IPS-18c (cell line): ENCODE measurements around the gene FSCN2.
A peak's percentile ranks its signal among the peaks of the same experiment; 100 is the strongest.

Experiments used
- H3K4me3 ChIP-seq: 2 replicates; pipeline ENCODE4 v1.7.0; 2013; ENCODE audit warnings: low read depth, mild to moderate bottlenecking, low read length, moderate library complexity; ENCODE audit not compliant: insufficient read depth
- H3K9me3 ChIP-seq: one replicate; pipeline ENCODE4 v1.6.1; 2013; ENCODE audit warnings: mild to moderate bottlenecking, low read length, moderate library complexity; ENCODE audit not compliant: control insufficient read depth, insufficient read depth

Gene FSCN2, protein sequence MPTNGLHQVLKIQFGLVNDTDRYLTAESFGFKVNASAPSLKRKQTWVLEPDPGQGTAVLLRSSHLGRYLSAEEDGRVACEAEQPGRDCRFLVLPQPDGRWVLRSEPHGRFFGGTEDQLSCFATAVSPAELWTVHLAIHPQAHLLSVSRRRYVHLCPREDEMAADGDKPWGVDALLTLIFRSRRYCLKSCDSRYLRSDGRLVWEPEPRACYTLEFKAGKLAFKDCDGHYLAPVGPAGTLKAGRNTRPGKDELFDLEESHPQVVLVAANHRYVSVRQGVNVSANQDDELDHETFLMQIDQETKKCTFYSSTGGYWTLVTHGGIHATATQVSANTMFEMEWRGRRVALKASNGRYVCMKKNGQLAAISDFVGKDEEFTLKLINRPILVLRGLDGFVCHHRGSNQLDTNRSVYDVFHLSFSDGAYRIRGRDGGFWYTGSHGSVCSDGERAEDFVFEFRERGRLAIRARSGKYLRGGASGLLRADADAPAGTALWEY

DNA sequence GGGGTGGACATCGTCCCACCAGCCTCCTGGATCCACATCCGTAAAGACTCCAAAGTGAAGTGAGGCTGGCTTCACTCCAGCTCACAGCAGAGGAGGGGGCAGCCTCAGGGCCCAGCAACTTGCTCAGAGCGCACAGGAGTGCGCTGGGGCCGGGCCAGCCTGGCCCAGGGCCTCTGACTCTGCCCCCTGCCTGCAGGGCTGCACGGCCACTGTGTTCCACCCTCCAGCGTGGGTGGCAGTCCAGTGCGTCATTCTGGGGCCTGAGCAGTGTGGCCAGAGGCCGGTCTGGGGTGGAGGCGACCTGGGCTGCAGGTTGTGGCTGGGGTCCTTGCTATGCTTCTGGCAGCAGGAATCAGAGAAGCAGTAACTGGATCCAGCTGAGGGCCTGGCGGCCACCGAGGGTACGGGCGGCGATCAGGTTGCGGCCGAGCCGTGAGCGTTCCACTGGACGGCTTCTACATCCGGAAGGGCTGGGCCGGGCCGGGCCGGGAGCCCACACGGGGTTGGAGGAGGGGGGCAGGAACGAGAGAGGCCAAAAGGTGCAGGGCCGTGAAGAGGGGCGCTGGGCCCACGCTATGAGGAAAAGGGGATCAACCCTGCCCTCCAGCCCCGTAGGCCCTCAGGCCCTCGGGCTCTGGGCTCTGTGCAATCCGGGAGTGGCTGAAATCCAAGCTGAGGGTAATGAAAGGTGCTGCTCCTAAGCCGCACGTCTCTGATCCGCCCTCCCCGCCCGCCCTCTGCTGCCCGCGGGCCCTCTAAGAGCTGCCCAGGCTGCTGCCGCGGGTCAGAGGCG is at the start of gene FSCN2:
Gene FSCN2 (plus strand): TSS at position 787 of the 793 bp plus-strand sequence. CDS start 155 bp downstream, outside the sequence.
- Histone ChIP-seq H3K4me3 (no peak within 1 kb of the TSS), H3K9me3 (no peaks in the 10 kb centered on the region)

GRCh38 chr17:81479175-81480071 is 48.8 kb upstream of the FSCN2 start:
- no peaks in the 10 kb centered on the region for H3K9me3 ChIP-seq

DNA sequence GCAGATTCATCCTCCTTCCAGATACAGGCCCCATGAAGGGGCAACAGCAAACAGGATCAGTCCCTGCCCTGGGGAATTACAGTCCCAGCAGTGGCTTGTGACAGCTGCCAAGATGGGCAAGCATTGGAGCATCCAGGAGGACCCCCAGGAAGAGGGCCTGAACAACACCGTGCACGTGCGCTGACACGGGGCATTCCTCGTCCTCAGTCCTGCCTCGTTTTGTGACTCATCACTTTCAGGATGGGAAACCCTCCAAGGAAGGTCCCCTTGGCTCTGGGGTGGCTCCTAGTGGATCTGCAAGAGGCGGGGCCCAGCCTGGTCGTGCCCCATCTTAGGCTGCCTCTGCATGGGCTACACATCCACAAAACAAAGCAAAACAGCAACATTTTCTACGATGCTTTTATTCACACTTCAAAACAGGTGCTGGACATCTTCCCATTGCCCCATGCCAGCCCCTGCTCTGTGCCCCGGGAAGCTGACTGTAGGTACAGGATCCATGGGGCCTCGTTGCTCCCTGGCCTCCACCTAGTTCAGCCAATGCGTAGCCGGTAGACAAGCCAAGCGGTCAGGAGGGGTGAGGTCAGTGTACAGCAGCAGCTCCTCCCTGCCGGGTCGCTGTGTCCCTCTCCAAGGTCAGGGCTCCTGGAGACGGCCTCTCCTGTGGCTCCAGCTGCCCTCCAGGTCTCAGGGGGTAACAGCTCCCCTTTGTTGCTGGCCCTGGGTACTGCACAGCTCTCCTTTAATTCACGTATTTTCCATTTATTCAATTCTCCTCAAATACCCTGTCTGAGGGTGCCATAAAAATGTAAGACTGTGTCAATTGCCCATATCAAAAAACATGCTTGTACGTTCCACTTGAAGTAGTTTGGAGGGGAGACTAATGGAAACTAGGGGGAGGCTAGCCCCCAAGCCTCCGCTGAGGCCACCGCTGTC is 47.8 kb upstream of the FSCN2 start:
- Histone ChIP-seq H3K9me3 (no peaks in the 10 kb centered on the region), H3K4me3 (no peak overlapping the region)

More at GRCh38 chr17:81479175-81480071, 48.8 kb upstream of the FSCN2 start:
- no peak overlapping the region for H3K4me3 ChIP-seq

DNA sequence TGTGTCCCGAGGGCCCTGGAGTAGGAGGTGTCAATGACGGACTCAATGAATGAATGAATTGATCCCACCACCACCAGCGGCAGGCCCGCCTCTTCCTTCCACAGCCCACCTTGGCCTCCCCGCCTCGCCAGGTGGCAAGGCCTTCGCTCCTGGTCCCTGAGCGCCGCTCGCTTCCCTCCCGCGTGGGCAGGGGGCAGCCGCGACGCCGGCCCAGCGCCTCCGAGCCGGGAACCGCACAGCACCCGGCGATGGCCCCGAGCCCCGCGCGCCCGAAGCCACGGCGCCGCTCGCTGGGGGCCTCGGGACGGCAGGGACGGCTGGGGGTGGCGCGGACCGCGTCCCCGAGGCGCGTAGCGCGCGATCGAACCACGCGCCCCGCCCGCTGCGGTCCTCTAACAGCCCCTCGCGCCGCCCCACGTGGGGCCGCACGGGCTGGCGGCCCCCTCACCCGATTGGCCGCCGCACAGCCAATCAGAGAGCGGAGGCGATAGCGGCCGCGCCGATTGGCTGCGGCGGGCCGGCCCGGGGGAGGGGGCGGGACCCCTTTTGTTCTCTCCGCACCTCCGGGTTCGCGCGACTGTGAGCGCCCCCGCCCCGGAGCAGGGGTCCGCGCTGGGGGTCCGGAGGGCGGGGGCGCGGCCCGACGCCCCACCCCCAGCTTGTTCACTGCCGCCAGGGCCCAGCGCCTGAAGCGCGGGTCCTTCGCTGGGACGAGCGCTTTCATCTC is 46.9 kb upstream of the FSCN2 start:
- Histone ChIP-seq H3K4me3 (peak overlapping the region; percentile 31), H3K9me3 (no peaks in the 10 kb centered on the region)

DNA sequence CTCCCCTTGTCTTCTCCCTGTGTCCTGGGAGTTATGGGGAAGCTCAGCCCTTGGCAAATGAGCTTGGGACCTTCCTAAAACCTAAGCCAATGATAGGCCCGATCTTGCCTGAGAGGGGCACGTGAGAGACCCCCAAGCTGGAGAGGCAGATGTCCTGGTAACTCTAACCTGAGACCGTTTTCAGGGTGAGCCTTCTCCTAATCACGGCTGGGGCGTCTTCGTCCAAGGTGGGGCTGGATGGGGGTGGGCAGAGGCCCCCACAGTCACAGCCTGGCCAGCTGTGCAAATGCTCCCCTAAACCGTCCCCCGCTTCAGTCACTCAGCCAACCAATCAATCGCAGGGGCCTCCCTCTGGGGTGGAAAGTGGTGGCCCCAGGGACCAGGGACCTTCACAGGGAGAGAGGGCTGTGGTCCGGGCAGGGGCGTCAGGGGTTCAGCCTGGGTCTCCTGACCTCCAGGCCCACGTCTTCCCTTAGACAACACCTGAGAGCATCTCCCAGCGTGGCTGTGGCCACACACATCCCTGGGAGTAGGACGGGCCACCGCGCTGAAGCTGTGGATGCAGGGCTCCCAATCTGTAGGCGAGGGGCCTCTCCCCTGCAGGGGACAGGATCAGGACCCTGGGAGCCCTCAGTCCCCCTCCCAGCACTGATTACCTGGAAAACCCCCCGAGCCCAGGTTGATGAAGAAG is 46.2 kb upstream of the FSCN2 start:
- Histone ChIP-seq H3K9me3 (no peaks in the 10 kb centered on the region), H3K4me3 (peak overlapping the region; percentile 31; the same call in 1 of the 2 replicates)

- Histone ChIP-seq H3K9me3 (no peaks in the 10 kb centered on the region), H3K4me3 (no peak overlapping the region)
Measured at GRCh38 chr17:81482673-81483072, 45.5 kb upstream of the FSCN2 start.

DNA sequence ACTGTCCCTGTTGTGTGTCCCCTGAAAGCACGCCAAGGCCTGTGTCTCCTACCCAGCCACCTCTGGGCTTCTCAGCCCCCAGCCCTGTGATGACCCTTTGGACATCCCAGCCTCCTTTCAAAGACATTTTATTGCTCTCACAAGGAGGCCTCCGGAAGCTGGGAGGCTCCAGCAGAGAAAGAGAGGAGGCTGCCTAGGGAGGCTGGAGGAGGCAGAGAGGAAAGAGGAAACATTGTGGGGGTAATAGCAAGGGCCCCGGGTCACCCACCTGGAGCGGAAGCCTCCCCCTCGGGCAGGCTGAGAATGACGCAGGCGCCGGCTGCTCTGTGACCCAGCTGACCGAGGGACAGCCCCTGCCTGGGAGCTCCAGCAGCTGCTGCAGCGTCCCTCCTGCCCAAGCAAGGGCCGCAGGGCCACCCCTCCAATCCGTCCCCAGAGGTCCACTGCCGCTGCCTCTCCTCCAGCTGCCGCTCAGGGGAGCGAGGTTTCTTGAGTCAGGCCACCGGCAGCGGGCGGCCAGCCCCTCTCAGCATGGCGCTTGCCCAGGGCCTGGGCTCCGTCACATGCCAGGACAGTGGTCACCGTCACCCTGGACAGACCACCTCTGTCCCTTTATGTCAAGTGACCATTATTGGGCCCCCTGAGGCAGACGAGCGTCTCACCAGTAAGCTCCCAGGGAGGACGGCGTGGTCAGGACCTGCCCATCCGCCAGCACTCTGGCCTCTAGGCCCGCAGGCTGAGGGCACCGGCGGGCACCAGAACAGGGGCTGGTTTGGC is 44.9 kb upstream of the FSCN2 start:
- 0 out of 2 replicates have a peak overlapping the region, but pooled peaks have one; percentile 53 for H3K4me3 ChIP-seq

GRCh38 chr17:81483862-81484194 is 44.3 kb upstream of the FSCN2 start:
- peak overlapping the region; percentile 53 for H3K4me3 ChIP-seq
- H3K9me3 ChIP-seq: no peaks in the 10 kb centered on the region

More for the DNA sequence above, 44.9 kb upstream of the FSCN2 start:
- H3K9me3 ChIP-seq: no peaks in the 10 kb centered on the region

- H3K4me3 ChIP-seq: peak overlapping the region; percentile 53
- no peaks in the 10 kb centered on the region for H3K9me3 ChIP-seq
Measured at GRCh38 chr17:81484195-81484979, 43.8 kb upstream of the FSCN2 start.

- Histone ChIP-seq H3K9me3 (no peaks in the 10 kb centered on the region), H3K4me3 (no peak overlapping the region)
Measured at GRCh38 chr17:81486199-81486810, 41.9 kb upstream of the FSCN2 start.

DNA sequence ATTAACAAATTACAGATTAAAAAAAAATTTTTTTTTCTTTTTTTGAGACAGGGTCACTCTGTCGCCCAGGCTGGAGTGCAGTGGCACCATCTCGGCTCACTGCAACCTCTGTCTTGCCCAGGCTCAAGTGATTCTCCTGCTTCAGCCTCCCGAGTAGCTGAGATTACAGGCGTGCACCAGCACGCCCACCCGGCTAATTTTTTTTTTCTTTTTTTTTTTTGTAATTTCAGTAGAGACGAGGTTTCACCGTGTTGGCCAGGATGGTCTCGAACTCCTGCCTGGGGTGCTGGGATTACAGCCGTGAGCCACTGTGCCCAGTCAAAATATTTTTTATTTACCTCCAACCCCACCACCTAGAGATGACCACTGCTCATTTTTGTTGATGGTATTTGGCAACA is 41.1 kb upstream of the FSCN2 start:
- Histone ChIP-seq H3K4me3 (peak overlapping the region; percentile 55; the same call in 1 of the 2 replicates), H3K9me3 (no peaks in the 10 kb centered on the region)

- H3K9me3 ChIP-seq: no peaks in the 10 kb centered on the region
- H3K4me3 ChIP-seq: peak overlapping the region; percentile 55
Measured at GRCh38 chr17:81487487-81488275, 40.5 kb upstream of the FSCN2 start.
